HuH-7.5 (cell line): ENCODE measurements around the gene CADM2.

Experiments
- DNase-seq: peaks from one replicate; pipeline ENCODE4 v3.0.0; 2011; ENCODE audit warnings: low spot score

CADM2 gene

DNA sequence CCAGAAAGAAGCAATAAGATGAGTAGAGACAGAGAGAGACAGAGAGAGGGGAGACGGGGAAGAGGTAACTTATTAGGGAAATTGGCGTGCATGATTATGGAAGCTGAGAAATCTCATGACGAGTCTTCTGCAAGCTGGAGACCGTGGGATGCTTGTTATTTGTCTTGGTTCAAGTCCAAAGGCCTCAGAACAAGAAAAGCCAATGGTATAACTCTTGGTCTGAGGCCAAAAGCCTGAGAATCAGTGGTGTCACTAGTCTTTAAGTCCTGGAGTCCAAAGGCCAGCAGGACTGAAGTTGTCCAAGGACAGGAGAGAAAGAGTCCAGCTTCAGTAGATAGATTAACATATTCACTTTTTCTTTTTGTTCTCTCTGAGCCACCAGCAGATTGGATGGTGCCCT is 613.6 kb downstream of the CADM2 start:
- DNase-seq = no peak

DNA sequence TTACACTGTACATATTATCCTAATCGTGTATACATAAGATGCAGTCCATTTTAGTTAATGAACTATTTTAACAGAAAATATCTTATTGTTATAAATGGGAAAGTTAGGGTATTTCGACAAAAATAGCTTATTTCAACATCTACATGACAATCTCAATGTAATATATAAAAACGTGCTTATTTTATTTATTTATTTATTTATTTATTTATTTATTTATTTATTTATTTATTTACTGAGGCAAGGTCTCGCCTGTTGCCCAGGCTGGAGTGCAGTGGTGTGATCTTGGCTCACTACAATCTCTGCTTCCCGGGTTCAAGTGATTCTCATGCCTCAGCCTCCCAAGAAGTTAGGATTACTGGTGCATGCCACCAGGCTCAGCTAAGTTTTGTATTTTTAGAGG is 614.2 kb downstream of the CADM2 start:
- no peak for DNase-seq

DNA sequence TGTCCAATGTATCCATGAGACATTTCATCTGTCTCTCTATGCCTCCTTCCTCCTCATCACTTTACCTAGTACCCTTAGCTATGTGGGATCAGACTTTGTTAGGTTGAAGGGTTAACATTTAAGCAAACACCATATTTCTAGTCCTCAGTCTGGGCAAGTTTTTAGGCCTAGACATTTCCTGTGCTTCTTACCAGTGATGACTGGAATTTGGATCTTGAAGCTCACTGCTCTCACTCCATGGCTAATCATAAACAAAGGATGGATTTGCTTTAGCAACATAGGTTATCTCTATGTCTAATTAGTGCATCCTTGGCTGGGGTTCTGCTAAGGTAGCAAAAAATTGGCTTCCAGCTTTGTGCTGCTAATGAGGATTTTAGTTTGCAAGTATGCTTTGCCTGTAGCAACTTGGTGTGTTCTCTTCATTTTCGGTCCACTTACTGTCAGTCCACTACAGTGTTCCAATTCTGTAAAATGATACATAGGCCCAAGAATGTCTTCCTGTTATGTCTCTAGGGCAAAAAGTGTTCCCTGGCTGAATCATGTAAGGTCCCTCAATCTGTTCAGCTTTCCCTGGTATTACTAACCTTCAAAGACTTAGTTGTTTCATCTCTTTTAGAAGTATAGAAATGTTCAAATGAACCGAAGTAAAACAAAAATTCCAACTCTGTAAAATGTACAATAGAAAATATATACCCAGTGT is 615.4 kb downstream of the CADM2 start:
- DNase-seq = no peak

DNA sequence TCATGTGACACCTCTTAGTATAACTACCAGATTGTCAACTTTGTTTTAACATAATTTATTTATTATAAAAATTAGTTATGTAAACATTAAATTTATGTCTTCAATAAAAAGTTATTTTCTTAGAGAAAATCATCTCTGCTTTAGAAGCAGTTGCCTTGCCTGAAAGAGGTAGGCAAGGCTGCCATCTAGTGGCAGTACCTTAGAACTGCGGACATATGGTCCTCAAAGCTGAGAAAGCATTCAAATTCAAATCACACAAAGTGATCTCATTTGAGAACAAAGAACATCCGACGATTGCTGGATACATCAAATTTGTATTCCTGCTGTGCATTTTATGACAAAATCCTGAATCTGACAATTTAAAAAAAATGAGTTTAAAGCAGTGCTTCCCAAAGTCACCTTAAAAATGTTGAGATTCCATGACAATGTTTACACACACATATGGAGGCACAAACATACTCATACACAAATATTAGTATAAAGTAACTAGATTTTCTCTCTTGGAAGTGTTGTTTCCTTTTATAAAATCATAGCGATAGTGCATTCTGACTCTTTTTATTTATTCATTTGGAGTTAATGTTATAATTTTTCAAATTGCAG is 617.4 kb downstream of the CADM2 start:
- no peak for DNase-seq

DNA sequence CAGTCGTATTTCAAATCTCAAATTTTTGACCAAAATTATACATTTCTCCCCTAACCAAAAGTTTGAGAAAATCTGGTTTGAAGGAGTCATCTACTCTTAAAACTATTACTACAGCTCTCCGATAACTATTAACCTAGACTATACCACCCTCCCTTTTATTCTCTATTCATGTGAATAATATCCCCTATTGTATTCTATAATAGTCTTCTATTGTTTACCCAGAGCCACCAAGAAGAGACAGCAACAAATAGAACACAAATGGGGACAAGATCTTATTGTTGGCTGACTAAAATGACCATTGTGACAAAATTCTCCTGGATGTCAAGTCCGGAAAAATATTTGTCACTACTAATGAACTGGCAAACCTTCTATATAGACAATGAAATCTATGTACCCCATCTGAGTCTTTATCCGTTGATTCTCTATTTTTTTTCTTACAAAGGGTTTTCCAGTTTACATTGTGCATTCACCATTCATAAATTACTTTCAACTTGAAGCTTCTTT is 618.0 kb downstream of the CADM2 start:
- no peak for DNase-seq

DNA sequence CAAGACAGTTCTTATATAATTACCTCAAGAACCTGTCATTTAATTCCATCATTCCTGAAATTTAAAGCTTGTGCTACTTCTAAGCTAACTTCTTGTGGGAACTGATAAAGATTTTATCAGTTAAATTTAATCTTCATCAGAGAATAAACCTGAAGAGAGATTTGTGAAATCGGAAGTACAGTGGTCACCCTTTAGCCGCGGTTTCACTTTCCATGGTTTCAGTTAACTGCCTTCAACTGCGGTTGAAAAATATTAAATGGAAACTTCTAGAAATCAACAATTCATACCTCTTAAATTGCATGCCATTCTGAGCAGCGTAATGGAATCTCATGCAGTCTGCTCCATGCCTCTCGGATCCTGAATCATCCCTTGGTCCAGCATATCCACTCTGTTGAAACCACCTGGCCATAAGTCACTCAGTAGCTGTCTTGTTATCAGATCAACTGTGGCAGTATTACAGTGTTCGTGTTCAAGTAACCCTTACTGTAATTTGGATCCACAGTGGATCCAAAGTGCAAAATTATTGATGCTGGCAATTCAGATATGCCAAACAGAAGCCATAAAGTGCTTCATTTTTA is 626.1 kb downstream of the CADM2 start:
- no peak for DNase-seq

DNA sequence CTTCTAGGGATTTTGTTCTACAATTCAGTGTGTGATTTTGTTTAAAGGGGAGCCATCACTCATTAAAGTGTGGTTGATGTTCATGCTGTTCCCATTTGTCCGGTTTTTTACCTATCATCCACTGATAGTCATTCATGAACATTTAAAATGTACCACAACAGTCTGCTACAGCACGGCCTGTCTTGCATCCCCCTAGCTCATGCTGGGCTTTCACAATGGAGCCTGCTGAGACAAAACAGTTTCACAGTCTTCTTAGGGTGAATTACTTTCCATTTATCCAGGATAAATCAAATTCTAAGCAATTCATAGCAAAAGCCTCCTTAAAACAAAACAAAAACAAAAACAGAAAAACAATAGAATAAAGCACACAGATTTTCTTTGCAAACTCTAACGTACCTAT is 627.2 kb downstream of the CADM2 start:
- DNase-seq = no peak

DNA sequence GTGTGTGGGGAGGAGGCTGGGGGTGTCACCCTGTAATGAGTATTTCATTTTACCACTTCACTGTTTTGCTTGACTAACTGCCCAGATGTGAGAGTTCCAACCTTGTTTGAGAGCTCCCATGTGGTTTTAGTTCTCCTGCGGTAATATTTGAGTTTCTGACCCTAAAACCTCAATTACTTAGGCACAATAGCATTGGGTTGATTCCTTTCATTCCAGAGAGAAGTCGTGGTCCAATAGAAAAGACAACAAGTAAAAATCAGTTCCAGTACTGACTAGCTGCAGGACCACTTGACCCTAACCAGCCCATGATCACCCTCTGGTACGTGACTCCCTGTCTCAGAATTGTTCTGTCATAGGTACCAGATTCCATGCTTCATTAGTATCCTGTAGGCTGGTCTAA is 630.4 kb downstream of the CADM2 start:
- no peak for DNase-seq

DNA sequence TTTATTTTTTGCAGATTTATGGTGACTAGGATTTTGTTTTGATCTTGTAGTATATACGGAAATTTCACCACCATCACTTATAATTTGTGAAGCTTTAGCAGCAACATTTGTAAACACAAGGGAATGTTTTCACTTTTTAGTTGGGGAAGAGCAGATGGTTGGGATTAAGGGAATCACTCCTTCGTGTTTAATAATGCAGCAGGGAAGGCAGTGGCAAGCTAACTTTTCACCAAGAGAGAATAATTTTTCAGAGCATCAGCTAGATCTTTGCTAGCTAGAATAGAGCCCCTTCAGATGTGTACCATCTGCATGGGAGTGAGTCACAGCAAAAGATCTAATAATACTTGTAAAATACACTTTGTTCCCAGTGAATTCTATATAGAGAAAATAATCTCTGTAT is 632.7 kb downstream of the CADM2 start:
- DNase-seq = no peak

DNA sequence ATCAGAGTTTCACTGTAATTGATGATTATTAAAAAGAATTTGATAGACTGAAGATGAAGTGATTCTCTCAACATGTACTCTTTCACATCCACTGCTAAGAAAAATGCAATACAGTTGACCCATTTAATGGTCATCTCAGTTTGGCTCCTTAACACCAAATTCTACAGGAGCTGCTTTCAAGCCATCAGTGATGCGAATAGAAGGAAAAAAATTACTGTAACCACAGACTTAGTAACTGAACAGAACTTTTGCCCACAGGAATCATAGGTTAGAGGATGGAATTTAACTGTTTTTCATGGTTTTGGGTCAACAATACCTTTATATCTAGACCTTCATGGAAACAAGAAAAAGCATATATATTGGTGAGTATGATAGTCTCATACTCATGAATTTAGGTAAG is 633.5 kb downstream of the CADM2 start:
- DNase-seq = no peak

DNA sequence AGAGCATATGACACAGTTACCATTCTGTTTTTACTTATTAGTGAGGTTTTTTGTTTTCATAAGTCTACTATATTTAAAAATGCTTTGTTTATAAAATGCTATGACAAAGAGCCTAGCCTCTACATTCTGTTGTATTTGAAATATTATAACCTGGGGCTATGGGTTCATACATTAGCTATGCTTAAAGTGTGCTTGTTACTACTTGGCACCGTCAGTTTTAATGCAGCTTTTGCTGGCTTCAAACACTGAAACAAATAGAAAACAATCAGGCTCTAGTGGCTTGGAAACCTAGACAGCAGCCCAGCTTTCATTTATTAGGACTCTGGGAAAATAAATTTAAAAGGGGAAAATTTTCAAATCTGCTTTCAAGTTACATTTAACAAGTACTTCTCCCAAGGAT is 635.9 kb downstream of the CADM2 start:
- DNase-seq = no peak

DNA sequence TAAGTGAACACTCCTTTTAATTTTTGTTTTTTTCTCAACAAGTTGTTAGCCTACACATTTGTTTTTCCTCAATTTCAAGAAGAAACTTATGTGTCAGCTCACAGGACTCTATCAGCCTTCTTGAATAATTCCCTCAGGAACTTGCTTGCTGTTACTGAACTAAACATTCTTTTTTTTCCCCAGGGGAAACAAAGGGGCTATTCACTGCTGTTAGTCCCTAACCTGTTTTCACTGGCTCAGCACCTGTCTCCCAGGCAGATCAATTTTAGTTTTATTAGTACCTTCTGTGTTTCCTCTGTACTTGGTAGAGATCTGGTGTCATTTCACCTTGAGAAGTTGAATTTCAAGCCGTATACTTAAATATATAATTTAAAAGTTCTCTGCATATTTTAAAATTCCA is 644.6 kb downstream of the CADM2 start:
- no peak for DNase-seq

DNA sequence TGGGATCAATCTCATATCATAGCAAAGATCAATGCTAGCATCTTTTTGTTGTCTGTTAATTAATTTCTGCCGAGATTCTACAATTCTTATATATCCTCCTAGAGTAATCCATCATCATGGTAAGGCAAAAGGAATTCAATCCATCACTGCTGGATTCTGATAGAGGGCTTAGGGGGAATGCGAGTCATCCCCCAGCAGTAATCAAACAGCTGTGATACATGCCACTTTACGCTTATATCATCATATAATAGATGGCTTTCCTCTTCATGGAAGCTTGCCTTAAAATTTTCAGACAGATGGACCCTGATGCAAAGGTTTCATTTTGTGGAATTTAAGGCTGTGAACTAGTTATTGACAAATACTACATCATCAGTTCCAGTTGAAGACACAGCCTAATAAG is 645.9 kb downstream of the CADM2 start:
- no peak for DNase-seq

DNA sequence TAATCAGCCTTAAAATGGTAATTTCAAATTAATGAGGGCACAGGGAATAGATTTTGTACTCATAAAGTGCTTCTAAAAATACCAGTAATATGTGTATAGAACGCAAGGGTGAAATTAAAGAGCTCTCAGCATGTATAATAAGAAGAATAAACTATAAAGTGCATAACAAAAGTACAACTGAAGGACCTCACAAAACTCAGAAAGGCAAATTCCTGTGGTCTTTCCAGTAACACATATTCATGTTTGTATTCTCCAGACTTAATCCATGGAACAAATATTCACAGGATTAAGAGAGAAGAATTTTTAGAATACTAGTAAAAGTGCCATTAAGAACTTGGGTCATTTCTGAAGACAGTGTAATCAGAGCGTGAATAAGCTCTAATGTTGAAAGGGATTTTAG is 646.3 kb downstream of the CADM2 start:
- DNase-seq = no peak

DNA sequence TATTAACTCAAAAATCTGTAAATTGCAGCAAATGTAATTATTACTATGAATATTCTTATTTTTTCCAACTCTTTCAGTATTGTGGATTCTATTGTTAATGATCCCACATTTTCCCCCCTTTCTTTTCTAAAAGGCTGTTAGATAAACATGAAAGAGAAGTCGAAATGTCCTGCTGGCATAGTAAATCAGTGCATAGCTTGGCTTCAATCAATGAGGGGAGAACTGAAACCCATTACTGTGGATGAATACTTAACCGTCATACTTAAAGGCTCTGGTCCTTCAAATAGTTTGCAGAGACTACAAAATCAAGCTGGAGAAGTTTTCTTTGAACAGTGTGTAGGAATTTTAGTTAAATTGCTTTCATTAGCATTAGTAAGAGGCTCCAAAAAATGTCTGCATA is 667.9 kb downstream of the CADM2 start:
- no peak for DNase-seq

DNA sequence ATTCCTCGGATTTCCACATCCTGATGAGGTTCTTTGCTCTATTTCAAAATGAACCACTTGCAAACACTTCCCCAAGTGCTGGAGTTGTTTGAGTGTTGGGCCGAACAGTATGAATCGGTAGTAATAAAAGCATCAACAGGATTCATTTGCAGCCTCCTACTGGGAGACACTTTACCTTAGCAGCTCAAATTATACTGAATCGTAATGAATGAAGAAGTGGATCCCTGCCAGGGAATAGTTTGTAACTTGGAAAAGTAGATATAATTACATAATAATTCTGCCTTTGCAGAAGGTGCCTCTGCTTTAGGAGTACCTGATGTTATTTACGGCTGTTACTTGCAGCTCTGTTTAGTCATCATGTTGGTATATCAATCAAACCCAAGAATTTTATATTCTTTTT is 669.1 kb downstream of the CADM2 start:
- no peak for DNase-seq

DNA sequence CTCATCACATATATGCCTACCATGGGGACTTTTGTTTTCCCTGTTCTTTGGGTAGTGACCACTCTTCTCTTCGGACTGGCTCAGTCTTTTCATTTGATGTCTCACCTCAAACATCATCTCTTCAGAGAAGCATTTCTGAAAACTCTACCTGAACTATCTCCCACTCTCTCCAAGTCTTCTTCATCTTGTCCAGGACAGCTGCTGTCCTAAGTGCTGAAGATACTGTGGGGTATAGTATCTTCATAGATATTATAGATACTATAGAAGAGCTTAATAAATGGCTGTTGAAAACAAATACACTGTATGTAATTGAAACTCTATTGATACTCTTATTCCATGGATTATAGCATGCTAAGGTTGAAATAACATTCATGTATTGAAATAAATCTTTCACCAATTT is 672.3 kb downstream of the CADM2 start:
- no peak for DNase-seq

DNA sequence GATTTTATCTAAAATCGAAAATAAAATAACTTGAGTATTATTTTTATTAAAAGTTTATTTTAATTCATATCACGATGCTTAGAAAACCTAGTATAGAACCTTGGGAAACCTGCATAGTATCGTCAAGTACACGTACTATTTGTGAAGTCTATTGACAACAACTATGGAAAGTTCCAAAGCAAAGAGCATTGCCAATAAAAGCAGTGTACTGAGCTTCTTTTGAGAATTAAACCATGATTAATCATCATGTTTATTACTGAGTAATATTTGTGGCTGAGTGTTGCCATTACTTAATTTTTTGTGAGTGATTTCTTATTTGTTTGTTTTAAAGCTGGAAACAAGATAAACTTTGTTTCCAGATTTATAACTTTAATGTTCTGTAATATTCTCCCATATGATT is 674.1 kb downstream of the CADM2 start:
- no peak for DNase-seq

DNA sequence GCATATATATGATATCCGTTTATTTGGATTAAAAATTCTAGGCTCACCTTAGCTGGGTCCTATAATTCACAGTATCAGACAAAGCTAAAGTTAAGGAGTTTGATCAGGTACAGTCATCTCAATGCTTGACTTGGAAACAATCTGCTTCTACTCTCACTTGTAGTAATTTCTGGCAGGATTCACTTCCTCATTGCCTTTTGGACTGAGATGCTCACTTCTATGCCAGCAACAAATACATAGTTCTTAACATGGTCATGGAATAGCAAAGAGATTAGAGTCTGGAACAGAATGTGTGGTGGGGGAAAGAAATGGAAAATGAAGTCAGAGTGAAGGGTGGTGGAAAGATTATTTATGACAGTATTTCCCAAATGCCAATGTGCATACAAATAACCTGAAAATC is 693.6 kb downstream of the CADM2 start:
- no peak for DNase-seq

DNA sequence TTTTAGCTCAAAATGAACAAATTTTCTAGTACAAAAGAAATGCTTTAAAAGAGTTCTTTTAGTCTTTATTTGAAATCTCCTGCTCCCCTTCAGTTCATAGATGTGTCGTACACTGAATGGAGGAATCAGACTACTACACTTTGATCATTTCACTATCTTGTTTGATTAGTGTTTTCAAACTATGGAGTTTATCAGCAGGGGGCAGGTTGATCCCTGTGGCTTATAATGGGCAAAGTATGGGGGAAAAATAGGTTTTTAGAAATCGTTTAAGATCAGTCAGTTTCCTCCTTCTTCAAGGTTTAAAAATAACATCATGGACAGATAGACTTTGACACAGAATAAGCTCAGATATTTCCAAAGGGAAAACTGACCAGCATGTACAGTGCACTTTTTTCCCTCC is 701.7 kb downstream of the CADM2 start:
- DNase-seq = no peak

DNA sequence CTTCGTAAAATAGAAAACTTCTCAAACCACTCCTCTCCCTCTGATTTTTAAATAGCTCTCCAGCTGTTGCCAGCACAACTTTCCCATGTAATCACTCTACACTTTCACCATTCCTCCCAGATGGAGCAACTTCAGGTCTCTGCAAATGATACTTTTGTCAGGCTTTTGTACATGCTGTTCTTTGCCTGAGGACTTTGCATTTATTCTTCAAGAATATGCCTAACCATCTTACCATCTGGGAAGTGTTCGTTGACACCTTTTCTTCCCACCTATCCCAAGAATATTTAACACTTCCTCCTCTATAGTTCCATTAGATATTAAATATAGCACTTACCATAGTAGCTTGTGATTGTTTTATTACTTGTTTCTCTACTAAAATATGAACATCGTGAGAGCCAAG is 703.7 kb downstream of the CADM2 start:
- no peak for DNase-seq

DNA sequence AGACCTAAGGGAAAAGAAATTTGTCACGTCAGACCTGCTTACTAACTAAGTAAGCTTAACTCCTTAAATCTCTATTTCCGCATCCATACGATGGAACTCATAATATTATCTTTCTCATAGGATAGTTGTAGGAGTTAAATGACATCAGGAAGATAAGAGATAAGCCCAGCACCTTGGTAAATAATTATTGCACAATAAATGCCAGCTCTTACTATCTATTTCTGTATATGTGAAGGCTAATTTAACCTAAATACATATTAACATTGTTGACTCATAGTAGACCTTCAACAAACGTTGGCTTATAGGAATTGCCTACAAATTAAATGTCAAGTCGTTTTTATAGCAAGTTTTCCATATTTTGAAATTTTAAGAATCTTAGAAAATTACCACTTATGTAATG is 709.0 kb downstream of the CADM2 start:
- DNase-seq = no peak

DNA sequence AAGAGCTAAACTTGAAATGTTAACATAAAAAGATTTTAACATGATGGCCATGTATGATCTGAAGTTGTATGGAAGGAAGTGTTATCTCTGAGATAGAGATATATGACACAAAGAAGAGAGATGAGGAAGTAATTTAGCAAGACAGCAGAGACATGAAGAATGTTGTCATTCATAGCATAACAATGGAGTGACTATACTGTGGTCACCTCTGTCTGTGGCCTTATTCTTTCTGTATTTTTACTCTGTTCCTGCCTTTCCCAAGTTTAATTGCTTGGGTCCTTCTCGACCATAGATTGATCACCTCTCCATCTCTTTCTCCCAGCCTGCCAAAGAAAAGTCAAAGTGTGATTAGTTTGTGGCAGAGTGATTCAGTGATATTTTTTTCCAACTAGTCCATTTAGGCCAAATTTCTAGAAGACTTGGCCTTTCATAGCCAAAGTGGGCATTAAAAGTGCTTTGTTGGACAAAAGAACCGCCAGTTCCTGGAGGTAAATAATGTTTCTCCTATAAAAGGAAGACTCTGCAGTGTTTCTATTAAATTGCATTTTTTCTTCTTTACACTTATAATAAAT is 711.9 kb downstream of the CADM2 start:
- no peak for DNase-seq
